ENCODE data around the gene MRPS7. TPM values are rescaled to one million over a fixed set of nuclear protein-coding genes. Genes with fewer than 3 reads are reported as not detected.

Gene MRPS7
- total and polyA plus RNA-seq, 8 donors = 11.3 to 34.0 (median 20.0) TPM

GRCh38 chr17:75267153-75267410 lies 5.4 kb downstream of the MRPS7 start:
- intact Hi-C loops (cut with DNase I) = no loop called here
- Histone ChIP-seq H3K36me3 (peaks cover 3 to 20% (median 4%) of the 10 kb centered on the region in 3 donors), H3K9me3 (no peaks in the 10 kb centered on the region), H3K27ac (no peak overlapping the region), H3K27me3 (no peaks in the 10 kb centered on the region), H3K4me1 (peaks cover 4 to 15% (median 6%) of the 10 kb centered on the region in 3 donors), H3K4me3 (no peak overlapping the region)
- TF ChIP-seq CTCF (IDR thresholded peaks at IDR 0.05) = no peak
- 60 to 77% methylated on average over 2 of the region's 2 CpGs for WGBS, 2 donors
- no peak for FAIRE-seq
- no peak for ATAC-seq
- DNase-seq = no peak

GRCh38 chr17:75267411-75268232 lies 5.9 kb downstream of the MRPS7 start:
- Histone ChIP-seq H3K27me3 (no peaks in the 10 kb centered on the region), H3K27ac (no peak overlapping the region), H3K36me3 (peaks cover 3 to 20% (median 4%) of the 10 kb centered on the region in 3 donors), H3K4me3 (no peak overlapping the region), H3K4me1 (peaks cover 4 to 11% (median 11%) of the 10 kb centered on the region in 3 donors), H3K9me3 (no peaks in the 10 kb centered on the region)
- ATAC-seq (no peak), FAIRE-seq (no peak), DNase-seq (no peak)
- WGBS, 2 donors = 57 to 64% methylated on average over 13 to 14 of the region's 14 CpGs
- intact Hi-C loops (cut with DNase I) = no loop called here
- TF ChIP-seq CTCF (IDR thresholded peaks at IDR 0.05) = no peak

- no peak for ATAC-seq
- DNase-seq = no peak
- no peak for TF ChIP-seq CTCF (IDR thresholded peaks at IDR 0.05)
- no peaks in the 10 kb centered on the region for H3K27me3 ChIP-seq
- 16% methylated on average over 6 of the region's 6 CpGs for WGBS, 2 donors
- peak overlapping the region; percentile 93 to 99 (median 96) for H3K27ac ChIP-seq
- H3K9me3 ChIP-seq = no peaks in the 10 kb centered on the region
- peak overlapping the region; percentile 80 to 94 (median 88) for H3K4me3 ChIP-seq
- intact Hi-C loops (cut with DNase I) = no loop called here
- no peak for FAIRE-seq
- peaks cover 4 to 12% (median 7%) of the 10 kb centered on the region in 3 donors for H3K4me1 ChIP-seq
- peaks cover 3 to 16% (median 4%) of the 10 kb centered on the region in 3 donors for H3K36me3 ChIP-seq
These were observed 8.2 kb downstream of the MRPS7 start for GRCh38 chr17:75269844-75270217.

DNA sequence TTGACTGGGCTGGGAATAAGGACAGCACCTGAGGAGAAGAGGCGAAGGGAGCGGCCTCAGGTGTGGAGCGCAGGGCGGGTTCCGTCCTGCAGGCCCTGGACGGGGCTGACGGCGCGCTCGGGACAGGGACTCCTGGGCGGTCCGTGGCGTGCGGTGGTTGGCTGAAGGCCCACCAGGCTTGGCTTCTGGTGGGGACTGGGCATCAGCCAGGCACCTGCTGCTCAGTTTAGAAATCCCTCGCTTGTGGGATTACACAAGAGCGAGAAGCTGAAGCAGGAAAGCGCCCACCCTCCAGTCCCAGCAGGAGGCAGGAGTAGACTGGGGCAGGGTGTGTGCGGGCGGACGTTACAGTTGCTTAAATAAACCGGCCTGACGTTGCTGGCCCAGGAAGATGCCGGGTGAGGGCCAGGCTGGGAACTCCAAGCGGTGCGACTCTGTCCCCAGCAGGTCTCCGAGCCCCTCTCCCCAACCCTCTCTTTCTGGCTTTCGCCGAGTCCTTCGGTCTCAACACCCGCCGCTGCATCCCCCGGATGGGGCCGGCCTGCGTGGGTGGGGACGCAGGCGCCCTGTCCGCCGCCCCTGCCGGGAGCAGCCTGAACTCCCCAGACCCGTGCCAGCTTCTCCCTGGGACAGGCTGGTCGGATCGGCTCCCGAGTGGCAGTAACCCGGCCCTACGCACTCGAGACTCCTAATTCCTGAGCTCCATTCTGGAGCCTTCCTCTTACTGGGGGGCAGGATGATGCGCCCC lies 8.7 kb downstream of the MRPS7 start:
- H3K4me1 ChIP-seq = peaks cover 4 to 12% (median 7%) of the 10 kb centered on the region in 3 donors
- peaks cover 3 to 14% (median 4%) of the 10 kb centered on the region in 3 donors for H3K36me3 ChIP-seq
- peak; percentile 63 to 90 (median 79) for DNase-seq
- H3K4me3 ChIP-seq = peak overlapping the region; percentile 80 to 94 (median 88)
- peak overlapping the region; percentile 93 to 99 (median 96) for H3K27ac ChIP-seq
- WGBS, 2 donors = 0 to 1% methylated on average over 43 to 47 of the region's 47 CpGs
- peak; percentile 55 to 72 (median 64) for ATAC-seq
- no peak for TF ChIP-seq CTCF (IDR thresholded peaks at IDR 0.05)
- no peak for FAIRE-seq
- H3K9me3 ChIP-seq = no peaks in the 10 kb centered on the region
- intact Hi-C loops (cut with DNase I) = no loop called here
- H3K27me3 ChIP-seq = no peaks in the 10 kb centered on the region

GRCh38 chr17:75270966-75271232 lies 9.2 kb downstream of the MRPS7 start, which contains the start of gene MIF4GD:
TSS of gene MIF4GD (minus strand) at chr17:75271231. CDS start at chr17:75270195, 1,036 bp downstream.
- H3K27me3 ChIP-seq = no peaks in the 10 kb centered on the region
- peak within 1 kb of the TSS; percentile 80 to 94 (median 88) for H3K4me3 ChIP-seq
- no peaks in the 10 kb centered on the region for H3K9me3 ChIP-seq
- peaks cover 4 to 12% (median 7%) of the 10 kb centered on the region in 3 donors for H3K4me1 ChIP-seq
- intact Hi-C loops (cut with DNase I) = no loop called here
- no peak for ATAC-seq
- no peak for DNase-seq
- H3K36me3 ChIP-seq = peaks cover 2 to 9% (median 2%) of the 10 kb centered on the region in 3 donors
- no peak for FAIRE-seq
- peak within 1 kb of the TSS; percentile 93 to 99 (median 96) for H3K27ac ChIP-seq
- WGBS, 2 donors = 0% methylated on average over 4 to 39 of the region's 39 CpGs
- TF ChIP-seq CTCF (IDR thresholded peaks at IDR 0.05) = no peak
